ENCODE results near the gene DRD1. TPM values are rescaled to one million over a fixed set of nuclear protein-coding genes. Genes with fewer than 3 reads are reported as not detected.
A peak's percentile ranks its signal among the peaks of the same experiment; 100 is the strongest.

Gene DRD1
- total RNA-seq, 1 experiment from 2014 or later: 1.0 TPM

DNA sequence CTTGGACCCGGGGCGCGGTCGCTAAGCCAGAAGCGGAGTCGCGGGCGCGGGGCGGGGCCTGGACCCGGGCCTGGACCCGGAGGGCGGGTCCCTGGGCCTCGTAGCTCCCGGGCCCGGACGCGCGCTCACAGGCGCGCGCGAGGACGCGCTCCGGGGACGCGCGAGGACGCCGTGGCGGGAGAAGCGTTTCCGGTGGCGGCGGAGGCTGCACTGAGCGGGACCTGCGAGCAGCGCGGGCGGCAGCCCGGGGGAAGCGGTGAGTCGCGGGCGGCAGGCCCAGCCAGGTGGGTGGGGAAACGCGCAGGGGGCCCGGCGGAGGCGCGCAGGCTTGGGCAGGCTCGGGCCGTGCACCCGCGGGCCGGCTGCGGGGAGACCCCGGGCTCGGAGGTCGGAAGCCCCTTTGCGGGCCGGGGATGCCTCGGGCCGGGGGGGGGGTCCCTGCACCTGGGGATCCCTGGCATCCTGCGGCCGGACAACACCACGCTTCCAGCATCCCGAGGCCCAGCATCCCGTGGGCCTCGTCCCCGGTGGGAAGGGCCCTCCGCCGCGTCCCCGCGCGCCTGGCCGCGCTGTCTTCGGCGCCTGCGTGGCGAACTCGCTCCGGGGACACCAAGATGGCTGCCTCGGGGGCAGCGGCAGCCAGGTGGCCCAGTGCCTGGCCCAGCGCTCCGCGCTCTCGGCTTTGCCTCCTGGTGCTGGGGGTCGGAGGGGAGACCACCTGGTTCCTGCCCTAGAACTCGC, 34.6 kb upstream of the DRD1 start, which contains the start of gene SFXN1:
TSS of gene SFXN1 (plus strand) at position 177 of the 741 bp plus-strand sequence. CDS start 13,544 bp downstream, outside the sequence.
- BruUV-seq (replicated peaks): no TSS peak
- in situ Hi-C loops (cut with HindIII; ENCODE audit: low pct_unique_long_range_greater_than_20kb, low sequenced_read_pairs): no loop called here

DNA sequence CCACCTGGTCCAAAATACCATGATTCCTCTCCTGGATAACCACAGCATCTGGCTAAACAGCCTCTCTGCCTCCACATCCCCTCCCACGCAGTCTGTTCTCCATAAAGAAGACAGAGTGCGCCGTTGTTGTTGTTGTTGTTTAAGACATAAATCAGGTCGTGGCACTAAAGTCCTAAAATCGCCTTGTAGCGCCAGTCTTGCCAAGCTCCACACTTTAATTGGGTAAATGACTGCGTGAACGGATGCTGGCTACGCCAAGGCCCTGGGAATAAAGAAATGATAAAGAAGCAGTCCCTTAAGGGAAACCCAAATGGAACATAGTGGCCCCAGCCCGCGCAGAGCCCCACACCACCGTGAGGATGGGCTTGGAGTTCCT, 34.0 kb upstream of the DRD1 start:
- Histone ChIP-seq H3K27ac (ENCODE audit: low read length) (peak overlapping the region; percentile 61), H3K36me3 (ENCODE audit: control insufficient read depth, insufficient read depth, low read length) (peaks cover 5% of the 10 kb centered on the region), H3K4me3 (ENCODE audit: low read depth in 2 of 2, low read length in 2 of 2) (peak overlapping the region; percentile 84 to 99), H3K4me1 (ENCODE audit: control insufficient read depth, insufficient read depth, low read length) (peaks cover 5% of the 10 kb centered on the region), H3K27me3 (ENCODE audit: control insufficient read depth, insufficient read depth, low read length) (peaks cover 14% of the 10 kb centered on the region), H3K9me3 (ENCODE audit: control insufficient read depth, insufficient read depth, low read depth, low read length) (no peaks in the 10 kb centered on the region)
- ATAC-seq: no peak; the same call in 1 of the 2 replicates
- intact Hi-C loops (cut with micrococcal nuclease; ENCODE audit: unreplicated experiment) (no loop called here), in situ Hi-C loops (cut with HindIII; ENCODE audit: low pct_unique_long_range_greater_than_20kb, low sequenced_read_pairs) (no loop called here)
- ChIA-PET CTCF (interaction anchor here (0.9 kb wide), 1 partner anchor 240 kb away, joined by 3 read pairs; no protein-coding TSS in a partner anchor), POLR2A (interaction anchor here (0.7 kb wide), 1 partner anchor 46 kb away, joined by 3 read pairs; no protein-coding TSS in a partner anchor)
- no peak for DNase-seq (ENCODE audit: low read depth, low spot score)
- BruUV-seq (replicated peaks): no TSS peak
- TF ChIP-seq TCF7L2 (IDR thresholded peaks at IDR 0.05; ENCODE audit: low read depth, low read length) (no peak), SIN3A (IDR thresholded peaks at IDR 0.05; ENCODE audit: borderline replicate concordance, insufficient read depth, low read depth, low read length) (no peak)
- TF ChIP-seq, protein P1, sequence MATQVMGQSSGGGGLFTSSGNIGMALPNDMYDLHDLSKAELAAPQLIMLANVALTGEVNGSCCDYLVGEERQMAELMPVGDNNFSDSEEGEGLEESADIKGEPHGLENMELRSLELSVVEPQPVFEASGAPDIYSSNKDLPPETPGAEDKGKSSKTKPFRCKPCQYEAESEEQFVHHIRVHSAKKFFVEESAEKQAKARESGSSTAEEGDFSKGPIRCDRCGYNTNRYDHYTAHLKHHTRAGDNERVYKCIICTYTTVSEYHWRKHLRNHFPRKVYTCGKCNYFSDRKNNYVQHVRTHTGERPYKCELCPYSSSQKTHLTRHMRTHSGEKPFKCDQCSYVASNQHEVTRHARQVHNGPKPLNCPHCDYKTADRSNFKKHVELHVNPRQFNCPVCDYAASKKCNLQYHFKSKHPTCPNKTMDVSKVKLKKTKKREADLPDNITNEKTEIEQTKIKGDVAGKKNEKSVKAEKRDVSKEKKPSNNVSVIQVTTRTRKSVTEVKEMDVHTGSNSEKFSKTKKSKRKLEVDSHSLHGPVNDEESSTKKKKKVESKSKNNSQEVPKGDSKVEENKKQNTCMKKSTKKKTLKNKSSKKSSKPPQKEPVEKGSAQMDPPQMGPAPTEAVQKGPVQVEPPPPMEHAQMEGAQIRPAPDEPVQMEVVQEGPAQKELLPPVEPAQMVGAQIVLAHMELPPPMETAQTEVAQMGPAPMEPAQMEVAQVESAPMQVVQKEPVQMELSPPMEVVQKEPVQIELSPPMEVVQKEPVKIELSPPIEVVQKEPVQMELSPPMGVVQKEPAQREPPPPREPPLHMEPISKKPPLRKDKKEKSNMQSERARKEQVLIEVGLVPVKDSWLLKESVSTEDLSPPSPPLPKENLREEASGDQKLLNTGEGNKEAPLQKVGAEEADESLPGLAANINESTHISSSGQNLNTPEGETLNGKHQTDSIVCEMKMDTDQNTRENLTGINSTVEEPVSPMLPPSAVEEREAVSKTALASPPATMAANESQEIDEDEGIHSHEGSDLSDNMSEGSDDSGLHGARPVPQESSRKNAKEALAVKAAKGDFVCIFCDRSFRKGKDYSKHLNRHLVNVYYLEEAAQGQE (IDR thresholded peaks at IDR 0.05; ENCODE audit: insufficient read depth in 1 of 2, low read depth in 2 of 2, low read length in 1 of 2): no peak

More for the DNA sequence above, 34.6 kb upstream of the DRD1 start, which contains the start of gene SFXN1:
- Histone ChIP-seq H3K27ac (ENCODE audit: low read length) (peak within 1 kb of the TSS; percentile 92), H3K36me3 (ENCODE audit: control insufficient read depth, insufficient read depth, low read length) (peaks cover 5% of the 10 kb centered on the region), H3K9me3 (ENCODE audit: control insufficient read depth, insufficient read depth, low read depth, low read length) (no peaks in the 10 kb centered on the region), H3K4me1 (ENCODE audit: control insufficient read depth, insufficient read depth, low read length) (peaks cover 5% of the 10 kb centered on the region), H3K27me3 (ENCODE audit: control insufficient read depth, insufficient read depth, low read length) (peaks cover 14% of the 10 kb centered on the region), H3K4me3 (ENCODE audit: low read depth in 2 of 2, low read length in 2 of 2) (peak within 1 kb of the TSS; percentile 84 to 99)
- ChIA-PET POLR2A (interaction anchor here (0.7 kb wide), 1 partner anchor 47 kb away, joined by 3 read pairs; no protein-coding TSS in a partner anchor), CTCF (interaction anchor here (0.9 kb wide), 1 partner anchor 240 kb away, joined by 3 read pairs; no protein-coding TSS in a partner anchor)
- DNase-seq (ENCODE audit: low read depth, low spot score) (no peak), ATAC-seq (peak; percentile 97)
- intact Hi-C loops (cut with micrococcal nuclease; ENCODE audit: unreplicated experiment): no loop called here
- TF ChIP-seq TCF7L2 (IDR thresholded peaks at IDR 0.05; ENCODE audit: low read depth, low read length) (no peak), POLR2AphosphoS5 (IDR thresholded peaks at IDR 0.05; ENCODE audit: low read depth, low read length) (peak; percentile 51; the same call in 1 of the 2 replicates)
- TF ChIP-seq, protein P1 (IDR thresholded peaks at IDR 0.05; ENCODE audit: insufficient read depth in 1 of 2, low read depth in 2 of 2, low read length in 1 of 2): no peak
